Measurements from ENCODE around the gene METTL23.
"Not testable (repeated sequence)": the region's sequence is repeated elsewhere in the genome, so short reads cannot be mapped to it uniquely, and the experiment has no call there.

METTL23 gene

DNA sequence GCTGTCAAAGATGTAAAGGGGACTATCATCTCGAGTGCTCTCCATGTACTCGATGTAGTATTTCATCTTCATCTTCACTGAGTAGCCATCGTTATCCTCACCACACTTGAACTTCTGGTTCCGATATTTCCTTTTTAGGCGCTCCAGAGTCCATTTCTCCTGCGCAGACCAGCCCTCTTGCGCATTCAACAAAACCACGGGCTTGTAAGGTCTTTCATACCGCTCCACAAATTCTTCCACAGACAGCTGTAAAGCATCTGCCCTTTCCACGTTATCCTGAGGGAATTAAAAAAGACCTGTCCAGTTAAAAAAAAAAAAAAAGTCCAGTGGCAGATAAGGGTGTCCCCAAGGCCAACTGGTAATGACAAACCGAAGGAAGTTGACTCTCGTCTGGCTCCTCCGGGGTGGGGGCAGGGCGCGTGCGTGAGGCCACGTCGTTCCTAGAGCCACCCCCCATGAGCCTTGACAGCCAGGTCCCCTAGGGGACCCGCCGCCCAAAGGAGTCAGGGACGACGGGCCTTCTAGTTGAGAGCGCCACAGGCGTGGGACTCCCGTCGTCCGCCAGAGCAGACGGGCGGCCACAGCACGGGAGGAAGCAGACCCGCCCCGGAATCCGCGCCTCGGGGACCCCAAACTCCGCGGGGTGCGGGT is 934 bp upstream of the METTL23 start:
- Histone ChIP-seq H3K9me3 (no peaks in the 10 kb centered on the region), H3K27me3 (no peaks in the 10 kb centered on the region), H3K36me3 (peaks cover 51% of the 10 kb centered on the region), H3K4me1 (no peaks in the 10 kb centered on the region; the same call in none of the 2 replicates), H3K4me3 (ENCODE audit: low read depth, low read length) (peak overlapping the region; percentile 85)
- TF ChIP-seq, protein P1, sequence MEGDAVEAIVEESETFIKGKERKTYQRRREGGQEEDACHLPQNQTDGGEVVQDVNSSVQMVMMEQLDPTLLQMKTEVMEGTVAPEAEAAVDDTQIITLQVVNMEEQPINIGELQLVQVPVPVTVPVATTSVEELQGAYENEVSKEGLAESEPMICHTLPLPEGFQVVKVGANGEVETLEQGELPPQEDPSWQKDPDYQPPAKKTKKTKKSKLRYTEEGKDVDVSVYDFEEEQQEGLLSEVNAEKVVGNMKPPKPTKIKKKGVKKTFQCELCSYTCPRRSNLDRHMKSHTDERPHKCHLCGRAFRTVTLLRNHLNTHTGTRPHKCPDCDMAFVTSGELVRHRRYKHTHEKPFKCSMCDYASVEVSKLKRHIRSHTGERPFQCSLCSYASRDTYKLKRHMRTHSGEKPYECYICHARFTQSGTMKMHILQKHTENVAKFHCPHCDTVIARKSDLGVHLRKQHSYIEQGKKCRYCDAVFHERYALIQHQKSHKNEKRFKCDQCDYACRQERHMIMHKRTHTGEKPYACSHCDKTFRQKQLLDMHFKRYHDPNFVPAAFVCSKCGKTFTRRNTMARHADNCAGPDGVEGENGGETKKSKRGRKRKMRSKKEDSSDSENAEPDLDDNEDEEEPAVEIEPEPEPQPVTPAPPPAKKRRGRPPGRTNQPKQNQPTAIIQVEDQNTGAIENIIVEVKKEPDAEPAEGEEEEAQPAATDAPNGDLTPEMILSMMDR (IDR thresholded peaks at IDR 0.05; ENCODE audit: low read depth, low read length): no peak
- peak; percentile 69 for DNase-seq

DNA sequence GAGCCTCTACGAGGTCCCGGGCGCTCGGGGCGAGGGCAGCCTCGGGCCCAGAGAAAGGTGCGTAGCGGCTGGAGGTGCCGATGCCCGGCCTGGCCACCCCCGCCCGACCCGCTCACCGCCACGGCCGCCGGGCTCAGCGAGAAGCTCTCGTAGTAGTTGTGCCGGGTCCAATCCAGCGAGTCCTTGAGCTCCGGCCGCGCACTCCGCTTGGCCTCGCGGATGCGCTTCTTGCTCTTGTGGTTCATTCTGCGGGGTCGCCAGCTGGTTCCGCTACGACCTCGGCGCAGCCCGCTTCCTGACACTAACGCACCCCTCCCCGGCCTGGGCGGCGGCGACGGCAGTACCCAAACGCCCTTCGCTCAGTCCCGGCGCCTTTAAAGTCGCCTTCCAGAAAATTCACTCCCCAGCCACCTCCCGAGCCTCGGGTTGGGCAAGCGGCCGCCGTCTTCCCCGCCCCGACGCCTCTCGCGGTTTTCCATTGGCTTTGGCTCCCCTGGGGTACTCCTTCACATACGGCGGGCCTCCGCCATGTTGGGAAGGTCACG is 336 bp upstream of the METTL23 start, which contains the start of gene JMJD6:
JMJD6 (minus strand) TSS at position 376 of the 545 bp plus-strand sequence; CDS start at position 245, 131 bp downstream.
- TF ChIP-seq, protein P1 (IDR thresholded peaks at IDR 0.05; ENCODE audit: low read depth, low read length): no peak
- DNase-seq: peak; percentile 97
- peak within 1 kb of the TSS; percentile 85 for H3K4me3 ChIP-seq (ENCODE audit: low read depth, low read length)
- no peaks in the 10 kb centered on the region; the same call in none of the 2 replicates for H3K4me1 ChIP-seq
- no peaks in the 10 kb centered on the region for H3K9me3 ChIP-seq
- peaks cover 48% of the 10 kb centered on the region for H3K36me3 ChIP-seq
- no peaks in the 10 kb centered on the region for H3K27me3 ChIP-seq

DNA sequence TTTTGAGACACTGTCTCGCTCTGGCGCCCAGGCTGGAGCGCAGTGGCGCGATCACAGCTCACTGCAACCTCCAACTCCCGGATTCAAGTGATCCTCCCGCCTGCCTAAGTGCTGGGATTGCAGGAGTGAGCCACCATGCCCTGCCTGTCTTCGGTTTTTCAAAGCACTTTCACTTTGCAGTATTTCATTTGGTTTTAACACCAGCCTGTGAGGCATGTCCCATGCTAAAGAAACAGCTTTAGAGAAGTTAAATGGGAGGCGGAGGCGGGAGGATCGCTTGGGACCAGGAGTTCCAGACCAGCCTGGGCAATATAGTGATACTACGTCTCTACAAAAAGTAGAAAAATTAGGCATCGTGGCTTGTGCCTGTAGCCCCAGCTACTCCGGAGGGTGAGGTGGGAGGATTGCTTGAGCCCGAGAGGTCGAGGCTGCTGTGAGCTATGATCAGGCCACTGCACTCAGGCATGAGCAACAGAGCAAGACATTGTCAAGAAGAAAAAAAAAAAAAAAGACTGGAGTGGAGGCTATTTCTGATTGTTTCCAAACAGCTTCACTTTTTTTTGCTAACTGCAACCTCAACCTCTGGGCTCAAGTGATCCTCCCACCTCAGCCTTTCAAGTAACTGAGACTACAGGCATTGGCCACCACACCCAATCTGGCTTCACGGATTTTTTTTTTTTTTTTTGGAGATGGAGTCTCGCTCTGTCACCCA is 1.3 kb downstream of the METTL23 start:
- peak overlapping the region; percentile 85 for H3K4me3 ChIP-seq (ENCODE audit: low read depth, low read length)
- peaks cover 52% of the 10 kb centered on the region for H3K36me3 ChIP-seq

DNA sequence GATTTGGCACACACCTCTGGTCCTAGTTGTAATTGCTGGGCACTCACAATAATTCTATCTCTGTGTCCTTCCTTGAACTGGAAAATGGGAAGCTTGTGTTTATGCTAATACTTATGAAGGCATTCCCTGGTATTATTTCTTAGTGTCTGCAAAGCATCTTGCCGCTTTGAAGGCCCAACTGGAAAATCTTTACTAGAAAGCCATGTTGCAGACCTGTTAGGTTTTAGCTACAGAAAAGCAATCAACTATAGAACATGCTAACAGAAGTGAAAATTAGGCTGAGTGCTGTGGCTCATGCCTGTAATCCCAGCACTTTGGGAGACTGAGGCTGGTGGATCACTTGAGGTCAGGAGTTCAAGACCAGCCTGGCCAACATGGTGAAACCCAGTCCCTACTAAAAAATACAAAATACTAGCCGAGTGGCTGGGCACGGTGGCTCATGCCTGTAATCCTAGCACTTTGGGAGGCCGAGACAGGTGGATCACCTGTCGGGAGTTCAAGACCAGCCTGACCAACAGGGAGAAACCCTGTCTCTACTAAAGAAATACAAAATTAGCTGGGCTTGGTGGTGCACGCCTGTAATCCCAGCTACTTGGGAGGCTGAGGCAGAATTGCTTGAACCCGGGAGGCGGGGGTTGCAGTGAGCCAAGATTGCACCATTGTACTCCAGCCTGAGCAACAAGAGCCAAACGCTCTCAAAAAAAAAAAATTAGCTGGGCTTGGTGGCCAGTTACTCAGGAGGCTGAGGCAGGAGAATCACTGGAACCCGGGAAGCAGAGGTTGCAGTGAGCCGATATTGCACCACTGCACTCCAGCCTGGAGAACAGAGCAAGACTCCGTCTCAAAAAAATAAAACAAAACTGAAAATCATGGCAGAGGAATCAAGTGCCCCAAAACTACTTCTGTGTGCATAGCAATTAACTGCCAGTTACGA is 5.4 kb downstream of the METTL23 start:
- H3K36me3 ChIP-seq: peaks cover 66% of the 10 kb centered on the region
- H3K4me1 ChIP-seq; H3K9me3 ChIP-seq; DNase-seq; H3K27me3 ChIP-seq; H3K4me3 ChIP-seq (ENCODE audit: low read depth, low read length): not testable (repeated sequence)

More for the DNA sequence above, 1.3 kb downstream of the METTL23 start:
- TF ChIP-seq, protein P1 (IDR thresholded peaks at IDR 0.05; ENCODE audit: low read depth, low read length): no peak
- H3K9me3 ChIP-seq: no peaks in the 10 kb centered on the region
- H3K27me3 ChIP-seq: no peaks in the 10 kb centered on the region
- H3K4me1 ChIP-seq: no peaks in the 10 kb centered on the region; the same call in none of the 2 replicates
- no peak for DNase-seq

DNA sequence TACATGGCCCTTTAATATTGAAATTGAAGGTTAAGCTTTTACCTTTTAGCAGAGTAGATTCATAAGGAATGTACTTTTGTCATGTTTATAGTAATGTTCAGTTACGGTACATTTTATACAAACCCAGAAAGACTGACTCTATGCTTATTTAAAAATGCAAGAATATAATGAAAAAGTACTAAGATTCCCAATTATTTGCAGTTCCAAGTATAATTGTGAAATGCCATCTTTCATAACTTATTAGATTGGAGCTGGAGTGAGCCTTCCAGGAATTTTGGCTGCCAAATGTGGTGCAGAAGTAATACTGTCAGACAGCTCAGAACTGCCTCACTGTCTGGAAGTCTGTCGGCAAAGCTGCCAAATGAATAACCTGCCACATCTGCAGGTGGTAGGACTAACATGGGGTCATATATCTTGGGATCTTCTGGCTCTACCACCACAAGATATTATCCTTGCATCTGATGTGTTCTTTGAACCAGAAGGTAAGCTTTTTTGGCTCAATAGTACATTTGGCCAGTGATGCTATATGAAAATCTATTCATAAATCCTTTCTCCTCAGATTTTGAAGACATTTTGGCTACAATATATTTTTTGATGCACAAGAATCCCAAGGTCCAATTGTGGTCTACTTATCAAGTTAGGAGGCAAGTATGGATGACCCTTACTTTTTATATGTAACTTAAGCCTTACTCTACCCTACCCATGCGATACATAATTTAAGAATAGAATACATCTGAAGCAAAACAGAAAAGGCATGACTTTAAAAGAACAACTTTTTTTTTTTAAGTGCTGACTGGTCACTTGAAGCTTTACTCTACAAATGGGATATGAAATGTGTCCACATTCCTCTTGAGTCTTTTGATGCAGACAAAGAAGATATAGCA is 6.3 kb downstream of the METTL23 start:
- peaks cover 5% of the 10 kb centered on the region for H3K4me1 ChIP-seq
- TF ChIP-seq, protein P1 (IDR thresholded peaks at IDR 0.05; ENCODE audit: low read depth, low read length): no peak
- no peak for DNase-seq
- peaks cover 66% of the 10 kb centered on the region for H3K36me3 ChIP-seq
- H3K27me3 ChIP-seq: no peaks in the 10 kb centered on the region
- peak overlapping the region; percentile 94 for H3K4me3 ChIP-seq (ENCODE audit: low read depth, low read length)
- no peaks in the 10 kb centered on the region for H3K9me3 ChIP-seq

Measured in BE2C (cell line).